GM18858 (cell line): ENCODE data around the gene PARD3B.

Source experiments
- ATAC-seq: cut with Tn5 transposase; IDR thresholded peaks from one replicate; pipeline ENCODE4 v1.9.1; 2021; ENCODE audit not compliant: unreplicated experiment

Gene PARD3B

GRCh38 chr2:205435970-205436369, 890.7 kb downstream of the PARD3B start:
- no peak for ATAC-seq

- no peak for ATAC-seq
Observed at GRCh38 chr2:205438241-205438640, 893.0 kb downstream of the PARD3B start.

DNA sequence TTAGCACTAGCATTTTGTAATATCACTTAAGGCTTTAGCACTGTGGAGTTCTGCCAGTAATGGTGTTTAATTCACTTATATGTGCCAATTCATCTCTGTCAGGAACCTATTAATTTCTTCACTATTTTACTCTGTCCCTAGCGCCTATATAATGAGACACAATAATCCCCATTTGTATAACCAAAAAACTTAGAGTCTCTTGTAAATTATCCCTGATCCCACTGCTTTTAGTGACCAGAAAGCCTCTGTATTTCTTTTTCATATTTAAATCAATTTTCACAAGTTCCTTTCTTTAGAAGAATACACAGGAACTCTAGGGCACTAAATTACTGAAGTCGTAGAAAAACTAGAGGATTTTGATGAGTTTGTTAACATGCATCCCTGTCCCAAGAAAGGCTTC, 894.3 kb downstream of the PARD3B start:
- no peak for ATAC-seq

GRCh38 chr2:205441524-205441923, 896.2 kb downstream of the PARD3B start:
- no peak for ATAC-seq

DNA sequence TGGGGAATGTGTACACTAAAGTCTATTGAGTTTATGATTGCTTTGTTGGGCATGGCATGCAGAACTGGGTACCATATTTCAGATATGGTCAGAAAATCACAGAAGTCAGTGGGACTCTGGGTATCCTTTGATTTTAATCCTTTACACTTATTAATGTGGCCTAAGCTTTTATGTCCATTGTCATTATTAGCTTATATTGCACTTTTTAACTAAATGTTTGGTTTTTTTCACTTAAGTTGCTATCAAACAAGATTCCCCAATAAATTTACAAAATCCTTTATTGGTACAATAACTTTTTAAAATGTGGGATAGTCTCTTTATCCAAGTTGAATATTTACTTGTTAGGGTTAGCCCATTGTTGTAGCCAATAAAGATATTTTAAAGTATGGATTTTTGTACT, 902.9 kb downstream of the PARD3B start:
- ATAC-seq, result no peak

DNA sequence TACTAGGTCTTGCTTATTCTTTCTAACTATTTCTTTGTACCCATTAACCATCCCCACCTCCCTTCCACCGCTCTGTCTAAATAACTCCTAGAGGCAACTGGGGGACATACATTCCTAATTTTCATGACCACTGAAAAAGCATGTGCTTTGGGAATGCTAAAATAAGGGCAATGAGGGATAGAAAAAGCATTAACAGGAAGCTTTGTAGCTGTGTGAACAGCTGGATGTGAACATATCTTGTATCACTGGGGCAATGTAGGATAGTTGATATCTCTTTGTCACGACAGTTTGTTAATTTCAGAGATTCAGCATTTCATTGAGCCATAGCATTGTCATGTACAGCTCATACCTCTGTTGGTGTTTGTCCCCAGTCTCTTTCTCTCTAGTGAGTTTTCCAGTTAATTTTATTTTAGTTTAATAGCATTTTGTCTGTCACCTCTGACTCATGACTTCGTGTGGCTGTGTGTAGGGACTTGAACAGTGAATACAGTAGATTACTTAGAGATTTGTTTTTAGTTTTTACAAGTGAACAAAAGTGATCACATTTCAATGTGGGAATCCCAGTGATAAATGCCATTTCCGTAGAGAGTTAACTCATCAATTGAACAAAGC, 906.7 kb downstream of the PARD3B start:
- no peak for ATAC-seq

DNA sequence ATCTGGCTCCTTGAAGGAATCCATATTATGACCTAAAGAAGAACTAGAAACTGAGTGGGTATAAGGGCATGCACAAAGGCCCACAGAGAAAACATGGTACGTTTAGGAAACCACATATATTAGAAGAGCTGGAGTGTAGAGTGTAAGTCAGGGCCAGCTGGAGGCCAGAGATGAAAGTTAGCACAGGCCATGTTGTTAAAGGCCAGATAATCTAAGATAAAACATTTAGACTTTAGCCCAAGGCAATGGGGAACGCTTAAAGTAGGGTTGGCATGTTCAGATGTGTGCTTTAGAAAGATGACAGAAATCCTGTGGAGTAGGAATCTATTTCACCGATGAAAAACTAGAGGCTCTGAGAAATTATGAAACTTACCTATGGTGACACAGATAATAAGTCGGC, 907.9 kb downstream of the PARD3B start:
- ATAC-seq, result no peak

DNA sequence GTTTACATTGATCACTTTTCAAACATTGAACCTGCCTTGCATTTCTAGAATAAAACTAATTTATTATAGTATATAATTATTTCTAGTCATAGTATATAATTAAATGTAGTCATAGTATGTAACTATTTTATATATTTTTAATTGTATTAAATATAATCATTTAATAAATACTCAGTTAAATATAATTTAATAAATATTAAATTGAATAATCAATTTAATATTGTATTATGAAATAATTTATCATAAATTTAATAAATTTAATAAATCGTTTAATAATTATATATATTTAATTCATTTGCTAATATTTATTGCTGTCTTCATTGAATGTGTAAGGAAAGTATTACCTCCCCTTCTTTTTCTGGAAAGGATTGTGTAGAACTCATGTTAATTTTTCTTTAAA, 911.4 kb downstream of the PARD3B start:
- no peak for ATAC-seq

DNA sequence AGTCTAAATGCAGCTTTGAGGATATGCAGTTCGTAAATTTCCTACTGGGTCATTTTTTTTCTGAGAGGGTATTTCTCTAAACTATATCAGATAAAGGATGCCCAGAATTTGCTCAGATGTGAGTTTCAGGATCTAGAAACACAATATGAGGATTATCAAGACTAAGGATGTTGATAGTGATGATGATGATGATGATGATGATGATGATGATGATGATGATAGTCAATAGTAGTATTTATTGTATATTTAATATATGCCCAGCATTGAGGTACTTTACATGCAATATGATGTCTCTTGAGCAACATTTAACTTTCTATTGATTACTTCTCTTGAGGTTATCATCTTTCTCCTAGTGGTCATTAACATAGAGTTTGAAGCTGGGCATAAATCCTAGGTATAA, 914.9 kb downstream of the PARD3B start:
- ATAC-seq, result no peak

DNA sequence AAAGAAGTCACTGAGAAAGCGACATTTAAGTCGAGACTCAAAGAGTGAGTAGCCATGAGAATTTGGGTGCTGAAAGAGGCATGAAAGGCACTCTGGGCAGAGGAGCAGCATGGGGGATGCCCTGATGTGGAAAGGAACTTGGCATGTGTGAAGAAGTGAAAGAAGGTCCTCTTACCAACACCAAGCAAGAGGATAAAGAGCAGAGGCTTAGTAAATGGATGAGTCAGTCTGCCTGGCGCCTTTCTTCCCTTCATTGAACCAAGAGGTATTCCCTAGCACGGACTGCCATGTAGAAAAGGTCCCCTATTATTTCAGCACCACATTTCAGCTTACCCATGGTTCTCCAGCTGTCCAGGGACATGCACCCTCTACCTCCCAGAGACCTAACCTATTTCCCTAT, 915.9 kb downstream of the PARD3B start:
- ATAC-seq, result peak; percentile 18

DNA sequence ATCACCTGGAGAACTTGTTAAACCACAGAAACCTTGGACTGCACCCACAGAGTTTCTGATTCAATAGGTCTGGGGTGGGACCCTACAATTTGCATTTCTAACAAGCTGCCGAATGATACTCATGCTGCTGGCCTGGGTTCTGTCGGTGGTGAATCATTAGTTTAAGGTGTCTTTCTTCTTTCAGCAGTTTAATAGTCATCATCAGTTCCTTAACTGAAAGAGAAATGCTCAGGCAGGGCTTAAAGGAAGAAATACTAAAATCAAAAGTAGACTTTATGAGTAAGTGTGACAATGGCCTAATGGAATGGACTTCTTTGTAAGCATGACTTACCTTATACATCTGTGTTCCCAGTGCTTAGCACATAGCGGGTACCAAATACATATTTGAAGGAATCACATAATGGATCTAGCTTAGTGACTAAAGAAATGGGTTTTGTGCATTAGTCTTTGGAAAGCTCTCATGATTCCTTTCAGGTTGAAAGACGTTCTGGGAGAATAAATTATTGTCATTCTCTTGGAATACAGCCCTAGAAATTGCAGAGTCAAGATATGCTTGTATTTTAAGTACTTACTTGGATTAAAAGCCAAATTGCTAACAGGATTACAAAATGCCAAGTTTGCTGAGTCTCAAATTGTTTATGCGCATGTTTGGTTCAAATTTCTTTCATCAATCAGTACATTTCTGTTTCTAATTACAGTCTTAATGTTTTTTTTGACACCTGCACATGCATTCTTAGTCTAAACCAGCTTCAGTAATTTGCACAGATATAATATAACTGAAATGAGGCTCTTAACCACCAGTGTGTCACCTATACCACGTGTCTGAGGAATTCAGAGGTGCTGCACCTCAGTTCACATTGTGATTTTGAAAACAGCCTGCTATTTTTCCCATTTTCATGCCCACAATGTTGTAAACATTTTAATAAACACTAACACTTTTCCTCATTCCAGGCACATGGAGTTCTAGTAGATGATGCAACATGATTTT, 916.7 kb downstream of the PARD3B start:
- peak; percentile 61 for ATAC-seq

DNA sequence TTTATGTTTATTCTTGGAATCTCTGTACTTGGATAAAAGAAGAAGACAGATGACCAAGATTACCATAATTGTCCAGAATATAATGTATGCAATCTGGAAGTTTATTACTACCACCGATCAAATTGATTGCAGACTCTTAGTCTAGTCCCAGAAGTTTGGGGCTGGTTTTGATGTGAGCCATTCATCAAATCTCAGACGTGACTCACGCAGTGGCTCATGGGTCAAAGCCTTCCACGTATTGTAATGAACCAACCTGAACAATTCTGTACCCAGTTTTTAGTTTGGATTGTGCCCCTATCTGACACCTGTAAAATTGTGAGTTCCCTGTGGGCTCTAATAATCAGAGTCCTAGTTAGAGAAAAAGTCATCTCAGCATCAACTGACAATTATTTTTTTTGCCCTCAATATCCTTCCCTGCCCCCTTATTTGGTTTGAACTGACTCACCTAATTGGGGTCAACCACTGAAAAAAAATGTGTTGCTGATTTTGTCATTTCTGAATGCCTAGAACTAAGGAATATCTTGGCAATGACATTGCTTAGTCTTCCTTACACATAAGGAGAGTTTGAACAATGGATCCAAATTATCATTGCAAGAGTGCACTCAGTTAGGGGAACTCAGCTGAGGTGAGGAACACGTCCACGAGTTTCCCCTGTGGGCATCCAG, 917.5 kb downstream of the PARD3B start:
- ATAC-seq, result no peak

DNA sequence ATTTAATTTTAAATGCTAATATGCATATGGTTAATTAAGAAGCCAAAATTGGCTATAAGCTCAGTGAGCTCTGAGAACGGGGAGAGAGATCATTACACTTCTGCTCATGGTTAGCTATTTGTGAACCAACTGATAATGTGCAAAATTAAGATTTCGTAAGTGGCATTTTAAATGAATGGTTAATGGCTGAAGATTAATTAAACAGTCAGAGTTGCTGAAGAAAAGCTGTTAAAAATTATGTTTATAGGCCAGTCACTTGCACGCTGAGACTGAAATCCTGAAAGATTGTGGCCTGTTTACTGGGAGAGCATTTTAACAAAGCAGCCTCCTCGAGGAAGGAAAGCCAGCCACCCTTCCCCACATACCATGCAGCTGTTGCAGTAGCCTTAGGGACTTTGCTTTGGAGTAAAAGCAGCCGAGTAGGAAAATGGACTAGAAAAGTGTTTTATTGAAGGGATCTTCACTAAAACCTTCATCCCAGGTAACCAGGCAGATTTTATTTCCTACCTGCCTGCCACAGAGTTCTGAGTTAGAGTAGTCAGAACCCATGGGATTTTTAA, 918.3 kb downstream of the PARD3B start:
- no peak for ATAC-seq

- no peak for ATAC-seq
Observed at GRCh38 chr2:205464681-205465080, 919.4 kb downstream of the PARD3B start.

- ATAC-seq, result no peak
Observed at GRCh38 chr2:205465791-205466190, 920.5 kb downstream of the PARD3B start.

- no peak for ATAC-seq
Observed at GRCh38 chr2:205471776-205472175, 926.5 kb downstream of the PARD3B start.

DNA sequence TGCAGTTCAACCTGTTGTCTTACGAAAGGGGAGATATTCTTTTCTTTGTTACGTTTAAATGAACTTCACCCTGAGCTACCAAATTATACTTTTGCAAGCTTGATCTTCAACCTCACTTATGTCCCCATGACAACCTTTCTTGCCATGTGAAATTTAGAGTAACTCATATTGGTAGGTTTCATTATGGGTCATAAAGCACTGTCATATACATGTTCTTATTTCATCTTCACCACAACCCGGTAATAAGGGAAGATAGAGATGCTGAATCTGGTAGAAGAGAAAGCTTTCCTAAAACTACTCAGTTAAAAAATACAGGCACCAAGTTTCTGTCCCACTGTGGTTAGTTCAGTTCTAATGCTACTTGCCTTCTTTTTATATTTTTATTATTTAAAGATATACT, 928.5 kb downstream of the PARD3B start:
- no peak for ATAC-seq

- ATAC-seq, result no peak
Observed at GRCh38 chr2:205474741-205475415, 929.6 kb downstream of the PARD3B start.

DNA sequence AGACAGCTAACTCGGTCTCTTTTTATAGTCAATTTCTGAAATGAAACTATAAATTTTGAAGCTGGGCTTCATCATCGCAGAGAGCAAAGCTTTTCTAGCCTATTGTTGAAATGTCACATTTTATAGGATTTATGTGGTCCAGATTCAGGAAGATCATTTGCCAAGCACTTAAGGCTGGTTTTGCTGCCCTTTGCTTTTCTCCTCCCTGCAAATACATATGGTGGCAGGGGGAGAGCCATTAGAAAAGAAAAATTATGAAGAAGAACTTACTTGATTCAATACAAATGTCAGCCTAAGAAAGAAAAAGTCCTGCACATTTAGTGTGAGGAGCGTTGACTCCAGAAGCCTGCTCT, 930.1 kb downstream of the PARD3B start:
- ATAC-seq, result no peak

DNA sequence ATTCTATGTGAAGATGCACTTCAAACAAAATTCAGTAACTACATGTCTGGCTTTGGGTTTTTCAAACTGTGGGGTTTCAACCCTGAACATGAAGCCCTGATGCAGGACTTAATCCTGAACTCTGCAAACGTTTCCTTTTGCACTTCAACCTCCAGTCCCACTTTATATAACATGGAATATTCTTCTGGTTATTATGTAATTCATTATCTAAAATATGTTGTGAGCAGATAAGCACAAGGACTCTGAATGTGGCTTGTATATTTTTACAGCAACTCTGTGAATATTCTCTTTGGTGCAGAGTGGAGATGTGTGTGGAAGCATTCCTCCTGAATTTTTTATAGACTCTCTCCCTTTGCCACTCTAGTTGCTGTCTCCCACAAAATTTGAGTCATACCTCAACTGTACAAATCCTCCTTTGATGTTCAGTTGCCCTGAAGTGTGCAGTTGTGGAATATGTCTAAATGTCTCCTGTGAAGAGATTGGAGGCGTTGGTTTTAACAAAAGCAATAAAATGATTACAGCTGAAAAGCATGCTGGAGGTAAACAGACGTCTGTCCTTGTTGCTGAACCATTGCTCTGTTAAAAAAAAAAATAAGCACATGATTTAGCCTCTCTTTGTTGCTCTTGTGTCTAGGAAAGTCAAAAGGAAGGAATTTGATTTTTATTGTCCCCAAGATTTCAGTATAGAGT, 931.9 kb downstream of the PARD3B start:
- no peak for ATAC-seq
